AG04450 (cell line): ENCODE results near the gene PPHLN1. TPM values are rescaled to one million over a fixed set of nuclear protein-coding genes. Genes with fewer than 3 reads are reported as not detected.

Source experiments
- CTCF ChIA-PET: fragments of 300-600, 350-600 bp; formaldehyde crosslinking; extraction: SDS; loops from one replicate; lab custom pipeline; 2022; ENCODE audit warnings: antibody characterized with exemption, inconsistent platforms; lab: Charles Lee
- POLR2A ChIA-PET: fragments of 350-600 bp; formaldehyde crosslinking; extraction: SDS; loops from one replicate; lab custom pipeline; 2021; ENCODE audit warnings: antibody characterized with exemption, inconsistent platforms; lab: Yijun Ruan, JAX
- DNase-seq: peaks from one replicate; pipeline ENCODE4 v3.0.0-alpha.2; 2011; ENCODE audit warnings: low read depth, low spot score
- H3K27ac ChIP-seq: one replicate; pipeline ENCODE4 v1.5.1; 2012; ENCODE audit warnings: low read depth, low read length, control low read depth
- H3K27me3 ChIP-seq: one replicate; pipeline ENCODE4 v1.6.0; 2012; ENCODE audit warnings: low read length; ENCODE audit not compliant: control insufficient read depth, insufficient read depth
- H3K4me3 ChIP-seq: 2 replicates; pipeline ENCODE4 v1.5.1; 2011; ENCODE audit warnings: mild to moderate bottlenecking, low read depth, low read length, control low read depth
- H3K9me3 ChIP-seq: 2 replicates; pipeline ENCODE4 v1.5.1; 2012; ENCODE audit warnings: low read length; ENCODE audit not compliant: control insufficient read depth, insufficient read depth
- polyA plus RNA-seq: library from polyadenylated mRNA; depleted of rRNA; stranded (reverse); fragments of >200 nt; gene quantifications from 2 replicates; pipeline ENCODE4 v1.2.3, GENCODE V29; 2011
- TF ChIP-seq, protein P1 (sequence below): IDR thresholded peaks from 2 replicates; pipeline ENCODE4 v1.5.1; 2011; ENCODE audit warnings: low read depth, low read length, control low read depth, inconsistent platforms

Gene PPHLN1
- polyA plus RNA-seq, 1 experiment = 89.1 TPM

- H3K27ac ChIP-seq = no peak overlapping the region
- H3K27me3 ChIP-seq = no peaks in the 10 kb centered on the region
- no peaks in the 10 kb centered on the region for H3K9me3 ChIP-seq
- ChIA-PET POLR2A (interaction anchor here (0.6 kb wide), 1 partner anchor 1476 kb away, joined by 3 read pairs; no protein-coding TSS in a partner anchor), CTCF (no interaction called here)
- no peak overlapping the region for H3K4me3 ChIP-seq
- DNase-seq = no peak
- TF ChIP-seq, protein P1, sequence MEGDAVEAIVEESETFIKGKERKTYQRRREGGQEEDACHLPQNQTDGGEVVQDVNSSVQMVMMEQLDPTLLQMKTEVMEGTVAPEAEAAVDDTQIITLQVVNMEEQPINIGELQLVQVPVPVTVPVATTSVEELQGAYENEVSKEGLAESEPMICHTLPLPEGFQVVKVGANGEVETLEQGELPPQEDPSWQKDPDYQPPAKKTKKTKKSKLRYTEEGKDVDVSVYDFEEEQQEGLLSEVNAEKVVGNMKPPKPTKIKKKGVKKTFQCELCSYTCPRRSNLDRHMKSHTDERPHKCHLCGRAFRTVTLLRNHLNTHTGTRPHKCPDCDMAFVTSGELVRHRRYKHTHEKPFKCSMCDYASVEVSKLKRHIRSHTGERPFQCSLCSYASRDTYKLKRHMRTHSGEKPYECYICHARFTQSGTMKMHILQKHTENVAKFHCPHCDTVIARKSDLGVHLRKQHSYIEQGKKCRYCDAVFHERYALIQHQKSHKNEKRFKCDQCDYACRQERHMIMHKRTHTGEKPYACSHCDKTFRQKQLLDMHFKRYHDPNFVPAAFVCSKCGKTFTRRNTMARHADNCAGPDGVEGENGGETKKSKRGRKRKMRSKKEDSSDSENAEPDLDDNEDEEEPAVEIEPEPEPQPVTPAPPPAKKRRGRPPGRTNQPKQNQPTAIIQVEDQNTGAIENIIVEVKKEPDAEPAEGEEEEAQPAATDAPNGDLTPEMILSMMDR = no peak
Observed at GRCh38 chr12:42364692-42365091, 38.7 kb downstream of the PPHLN1 start.

GRCh38 chr12:42365486-42365885 lies 39.5 kb downstream of the PPHLN1 start:
- Histone ChIP-seq H3K27ac (no peak overlapping the region), H3K9me3 (no peaks in the 10 kb centered on the region), H3K27me3 (no peaks in the 10 kb centered on the region), H3K4me3 (no peak overlapping the region)
- ChIA-PET CTCF (no interaction called here), POLR2A (interaction anchor here (0.6 kb wide), 1 partner anchor 1476 kb away, joined by 3 read pairs; no protein-coding TSS in a partner anchor)
- DNase-seq = no peak
- TF ChIP-seq, protein P1 = no peak

GRCh38 chr12:42370013-42370412 lies 44.0 kb downstream of the PPHLN1 start:
- POLR2A ChIA-PET = no interaction called here
- Histone ChIP-seq H3K4me3 (no peak overlapping the region), H3K27ac (no peak overlapping the region), H3K9me3 (no peaks in the 10 kb centered on the region), H3K27me3 (no peaks in the 10 kb centered on the region)
- CTCF ChIA-PET = interaction anchor here (1.1 to 3.8 kb wide), 2 partner anchors 12 to 15 kb away, joined by 3 to 52 read pairs; no protein-coding TSS in a partner anchor
- DNase-seq = no peak
- TF ChIP-seq, protein P1 = no peak

- Histone ChIP-seq H3K9me3 (no peaks in the 10 kb centered on the region), H3K27me3 (no peaks in the 10 kb centered on the region), H3K4me3 (no peak overlapping the region), H3K27ac (no peak overlapping the region)
- no peak for DNase-seq
- ChIA-PET CTCF (interaction anchor here (0.6 to 3.8 kb wide), 62 partner anchors 9 to 1426 kb away, joined by 3 to 52 read pairs (median 5); no protein-coding TSS in a partner anchor), POLR2A (no interaction called here)
- TF ChIP-seq, protein P1 = peak; percentile 82
Observed at GRCh38 chr12:42372154-42372791, 46.3 kb downstream of the PPHLN1 start.

DNA sequence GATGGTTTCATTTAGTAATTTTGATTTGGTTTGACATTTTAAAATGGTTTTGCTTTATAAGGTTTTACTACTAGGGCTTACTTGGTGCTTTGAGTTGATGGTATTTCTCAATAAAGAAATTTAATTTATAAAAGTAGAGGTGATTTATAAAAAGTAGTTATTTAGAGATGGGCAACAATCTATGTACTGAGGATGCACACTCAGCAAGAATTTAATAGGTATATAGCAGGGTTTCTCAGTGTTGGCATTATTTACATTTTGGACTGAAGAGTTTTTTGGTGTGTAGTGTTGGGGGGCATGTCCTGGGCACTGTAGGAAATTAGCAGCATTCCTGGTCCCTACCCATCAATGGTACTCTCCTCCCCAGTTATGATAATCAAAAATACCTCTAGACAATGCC lies 47.7 kb downstream of the PPHLN1 start:
- TF ChIP-seq, protein P1 = no peak
- CTCF ChIA-PET = interaction anchor here (0.6 to 2.6 kb wide), 6 partner anchors 16 to 196 kb away, joined by 5 to 22 read pairs (median 10); no protein-coding TSS in a partner anchor

More for the DNA sequence above, 47.7 kb downstream of the PPHLN1 start:
- DNase-seq = no peak
- Histone ChIP-seq H3K27ac (no peak overlapping the region), H3K9me3 (no peaks in the 10 kb centered on the region), H3K27me3 (no peaks in the 10 kb centered on the region), H3K4me3 (no peak overlapping the region)
- POLR2A ChIA-PET = no interaction called here
